NB4 (cell line): ENCODE measurements around the gene TMEM225.

ENCODE experiments used
- DNase-seq: peaks from one replicate; pipeline ENCODE4 v3.0.0; 2010; ENCODE audit warnings: low read depth
- H3K4me3 ChIP-seq: one replicate; pipeline ENCODE4 v1.5.1; 2011; ENCODE audit warnings: mild to moderate bottlenecking, low read depth, low read length, moderate library complexity
- MYC ChIP-seq: IDR thresholded peaks from 2 replicates; pipeline ENCODE4 v1.6.1; 2011; ENCODE audit warnings: low read depth, low read length
- POLR2A ChIP-seq: IDR thresholded peaks from 2 replicates; pipeline ENCODE4 v1.6.1; 2011; ENCODE audit warnings: mild to moderate bottlenecking; ENCODE audit not compliant: insufficient read length; ENCODE audit errors: extremely low read depth
- TF ChIP-seq, protein P1 (sequence below): IDR thresholded peaks from one replicate; pipeline ENCODE4 v1.5.1; 2012; ENCODE audit warnings: low read depth, low read length
- TF ChIP-seq, protein P2 (sequence below): IDR thresholded peaks from 2 replicates; pipeline ENCODE4 v1.6.1; 2011; ENCODE audit warnings: low read depth, low read length

Gene TMEM225

GRCh38 chr11:123885570-123885969, at the start of gene TMEM225:
Gene TMEM225, minus strand, starts transcription at chr11:123885670. Its CDS starts 245 bp downstream, at chr11:123885425.
- TF ChIP-seq, protein P1, sequence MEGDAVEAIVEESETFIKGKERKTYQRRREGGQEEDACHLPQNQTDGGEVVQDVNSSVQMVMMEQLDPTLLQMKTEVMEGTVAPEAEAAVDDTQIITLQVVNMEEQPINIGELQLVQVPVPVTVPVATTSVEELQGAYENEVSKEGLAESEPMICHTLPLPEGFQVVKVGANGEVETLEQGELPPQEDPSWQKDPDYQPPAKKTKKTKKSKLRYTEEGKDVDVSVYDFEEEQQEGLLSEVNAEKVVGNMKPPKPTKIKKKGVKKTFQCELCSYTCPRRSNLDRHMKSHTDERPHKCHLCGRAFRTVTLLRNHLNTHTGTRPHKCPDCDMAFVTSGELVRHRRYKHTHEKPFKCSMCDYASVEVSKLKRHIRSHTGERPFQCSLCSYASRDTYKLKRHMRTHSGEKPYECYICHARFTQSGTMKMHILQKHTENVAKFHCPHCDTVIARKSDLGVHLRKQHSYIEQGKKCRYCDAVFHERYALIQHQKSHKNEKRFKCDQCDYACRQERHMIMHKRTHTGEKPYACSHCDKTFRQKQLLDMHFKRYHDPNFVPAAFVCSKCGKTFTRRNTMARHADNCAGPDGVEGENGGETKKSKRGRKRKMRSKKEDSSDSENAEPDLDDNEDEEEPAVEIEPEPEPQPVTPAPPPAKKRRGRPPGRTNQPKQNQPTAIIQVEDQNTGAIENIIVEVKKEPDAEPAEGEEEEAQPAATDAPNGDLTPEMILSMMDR, result no peak
- TF ChIP-seq POLR2A, result no peak
- TF ChIP-seq MYC, result no peak
- TF ChIP-seq, protein P2, sequence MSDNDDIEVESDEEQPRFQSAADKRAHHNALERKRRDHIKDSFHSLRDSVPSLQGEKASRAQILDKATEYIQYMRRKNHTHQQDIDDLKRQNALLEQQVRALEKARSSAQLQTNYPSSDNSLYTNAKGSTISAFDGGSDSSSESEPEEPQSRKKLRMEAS, result no peak
- DNase-seq, result no peak
- H3K4me3 ChIP-seq, result no peak within 1 kb of the TSS

GRCh38 chr11:123924027-123924426, 38.6 kb upstream of the TMEM225 start:
- no peak for DNase-seq
- TF ChIP-seq, protein P1, result no peak
- TF ChIP-seq, protein P2, result no peak
- TF ChIP-seq POLR2A, result no peak
- no peak for TF ChIP-seq MYC
- H3K4me3 ChIP-seq, result no peak overlapping the region

- no peak for DNase-seq
- no peak overlapping the region for H3K4me3 ChIP-seq
- TF ChIP-seq MYC (no peak), POLR2A (no peak)
- TF ChIP-seq, protein P2, result no peak
- TF ChIP-seq, protein P1, result no peak
Observed at GRCh38 chr11:123920943-123921342, 35.5 kb upstream of the TMEM225 start.

DNA sequence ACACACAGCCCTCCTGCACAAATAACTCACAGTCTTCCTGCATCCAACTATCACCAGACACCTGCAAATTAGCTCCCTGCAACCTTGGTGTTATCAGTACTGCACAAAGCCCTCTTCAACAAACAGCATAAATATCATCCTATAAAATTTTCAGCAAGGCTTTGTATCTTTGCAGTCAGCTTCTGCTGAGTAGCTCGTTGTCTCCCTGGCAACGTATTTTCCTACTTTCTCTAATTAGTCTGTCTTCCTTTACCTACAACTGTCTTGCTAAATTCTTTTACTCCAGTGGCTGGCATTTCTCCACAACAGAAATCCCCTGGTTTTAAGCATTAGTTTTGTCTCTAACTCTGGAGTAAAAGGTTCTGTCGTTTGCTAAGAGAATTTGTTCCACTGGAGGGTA, 20.4 kb upstream of the TMEM225 start:
- no peak overlapping the region for H3K4me3 ChIP-seq
- TF ChIP-seq MYC (no peak), POLR2A (no peak)
- TF ChIP-seq, protein P2, result no peak
- TF ChIP-seq, protein P1, result no peak
- DNase-seq, result no peak

DNA sequence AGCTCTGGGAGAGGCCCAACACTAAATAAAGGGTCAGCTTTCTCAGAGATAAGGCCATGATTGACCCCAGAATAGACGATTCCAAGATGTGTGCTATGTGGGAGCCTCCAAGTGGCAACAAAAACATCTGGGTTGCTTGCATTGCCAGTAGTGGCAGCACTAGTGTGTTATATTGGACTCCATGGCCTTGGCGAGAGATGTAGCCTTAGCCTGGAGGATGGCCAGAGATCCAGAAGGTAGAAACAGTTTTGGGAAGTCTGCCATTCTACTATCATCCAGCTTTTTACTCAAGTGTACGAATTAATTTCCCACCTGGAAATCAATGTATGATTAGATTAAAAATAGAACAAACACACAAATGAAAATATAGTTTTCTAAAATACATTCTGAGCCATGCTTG, 19.5 kb upstream of the TMEM225 start:
- DNase-seq, result no peak
- TF ChIP-seq, protein P1, result no peak
- TF ChIP-seq, protein P2, result no peak
- no peak for TF ChIP-seq POLR2A
- TF ChIP-seq MYC, result no peak
- H3K4me3 ChIP-seq, result no peak overlapping the region

- DNase-seq, result no peak
- no peak overlapping the region for H3K4me3 ChIP-seq
- TF ChIP-seq POLR2A (no peak), MYC (no peak)
- TF ChIP-seq, protein P1, result no peak
- TF ChIP-seq, protein P2, result no peak
Observed at GRCh38 chr11:123903932-123904331, 18.5 kb upstream of the TMEM225 start.
